Panc1 (cell line): ENCODE results near the gene KAZN. TPM values are rescaled to one million over a fixed set of nuclear protein-coding genes. Genes with fewer than 3 reads are reported as not detected.

Source experiments
- ATAC-seq: fragments of 200-7000 bp; cut with Tn5 transposase; 2 replicates; pipeline ENCODE4 v1.9.1; 2020; ENCODE audit warnings: mild to moderate bottlenecking, moderate library complexity
- BruUV-seq: library from RNA; stranded (reverse); fragments of 400-500 nt; replicated peaks from 2 replicates; lab custom pipeline; 2021; lab: Mats Ljungman, UMichigan
- CTCF ChIA-PET: fragments of 300-600 bp; sonication (Branson Sonifier 250); formaldehyde crosslinking; loops from one replicate; lab custom pipeline; 2022; ENCODE audit warnings: antibody characterized with exemption; lab: Charles Lee
- POLR2A ChIA-PET: fragments of 300-600 bp; sonication (Branson Sonifier 250); formaldehyde crosslinking; loops from one replicate; lab custom pipeline; 2022; ENCODE audit warnings: antibody characterized with exemption; lab: Charles Lee
- DNase-seq: peaks from one replicate; pipeline ENCODE4 v3.0.0-alpha.2; 2010; ENCODE audit warnings: low read depth, low spot score
- H3K27ac ChIP-seq: 2 replicates; pipeline ENCODE4 v1.5.1; 2011; ENCODE audit warnings: mild to moderate bottlenecking, low read length, inconsistent platforms
- H3K27me3 ChIP-seq: fragments of 200-500 bp; sonication (Bioruptor generic); 2 replicates; pipeline ENCODE4 v1.6.0; 2014; ENCODE audit warnings: low read length, inconsistent platforms; ENCODE audit not compliant: control insufficient read depth, insufficient read depth
- H3K36me3 ChIP-seq: fragments of 200-500 bp; sonication (Bioruptor generic); 2 replicates; pipeline ENCODE4 v1.5.1; 2014; ENCODE audit warnings: inconsistent platforms, mild to moderate bottlenecking, low read length, moderate library complexity; ENCODE audit not compliant: control insufficient read depth, insufficient read depth
- H3K4me1 ChIP-seq: 2 replicates; pipeline ENCODE4 v1.5.1; 2011; ENCODE audit warnings: inconsistent platforms, mild to moderate bottlenecking, low read length, moderate library complexity; ENCODE audit not compliant: control insufficient read depth, insufficient read depth
- H3K4me3 ChIP-seq, 2 experiments: 2 replicates each; pipeline ENCODE4 v1.5.1; 2011 to 2012; ENCODE audit warnings: low read depth in 2 of 2, low read length in 2 of 2, mild to moderate bottlenecking in 2 of 2, inconsistent platforms in 1 of 2, moderate library complexity in 1 of 2
- H3K9me3 ChIP-seq: fragments of 200-500 bp; sonication (Bioruptor generic); 2 replicates; pipeline ENCODE4 v1.5.1; 2014; ENCODE audit warnings: low read depth, mild to moderate bottlenecking, inconsistent platforms, low read length, moderate library complexity; ENCODE audit not compliant: control insufficient read depth, insufficient read depth
- CTCF ChIP-seq: fragments of 450-650 bp; IDR thresholded peaks from 2 replicates; pipeline ENCODE4 v1.5.1; 2017; ENCODE audit warnings: mild to moderate bottlenecking
- POLR2AphosphoS5 ChIP-seq: IDR thresholded peaks from 2 replicates; pipeline ENCODE4 v1.6.1; 2012; ENCODE audit warnings: mild to moderate bottlenecking, low read depth, low read length, moderate library complexity
- SIN3A ChIP-seq: IDR thresholded peaks from 2 replicates; pipeline ENCODE4 v1.6.1; 2012; ENCODE audit warnings: low read depth, mild to moderate bottlenecking, low read length, moderate library complexity, borderline replicate concordance; ENCODE audit not compliant: insufficient read depth
- TCF7L2 ChIP-seq: IDR thresholded peaks from 2 replicates; pipeline ENCODE4 v1.6.1; 2011; ENCODE audit warnings: mild to moderate bottlenecking, low read depth, low read length, inconsistent platforms
- in situ Hi-C: cut with HindIII; loops from 2 replicates; pipeline ENCODE4 v1.10.0; 2016; ENCODE audit warnings: low sequenced_read_pairs, low pct_unique_long_range_greater_than_20kb
- intact Hi-C: fragments of 100-400 bp; cut with micrococcal nuclease; formaldehyde crosslinking; loops from one replicate; pipeline ENCODE4 v1.10.0; 2022; ENCODE audit not compliant: unreplicated experiment
- total RNA-seq: library from RNA; stranded (reverse); gene quantifications from one replicate; pipeline ENCODE4 v1.2.1, GENCODE V29; 2021; ENCODE audit not compliant: unreplicated experiment
- TF ChIP-seq, protein P1 (sequence below), 2 experiments: IDR thresholded peaks; 2 replicates each; pipeline ENCODE4 v1.6.1; 2011 to 2012; ENCODE audit warnings: low read depth in 2 of 2, control low read depth in 1 of 2, low read length in 1 of 2, mild to moderate bottlenecking in 1 of 2, moderate library complexity in 1 of 2; ENCODE audit not compliant: insufficient read depth in 1 of 2

KAZN gene
- total RNA-seq, 1 experiment from 2014 or later, result 6.6 TPM

GRCh38 chr1:14707531-14708445 is 109.3 kb downstream of the KAZN start:
- DNase-seq (no peak), ATAC-seq (no peak)
- TF ChIP-seq, protein P1, sequence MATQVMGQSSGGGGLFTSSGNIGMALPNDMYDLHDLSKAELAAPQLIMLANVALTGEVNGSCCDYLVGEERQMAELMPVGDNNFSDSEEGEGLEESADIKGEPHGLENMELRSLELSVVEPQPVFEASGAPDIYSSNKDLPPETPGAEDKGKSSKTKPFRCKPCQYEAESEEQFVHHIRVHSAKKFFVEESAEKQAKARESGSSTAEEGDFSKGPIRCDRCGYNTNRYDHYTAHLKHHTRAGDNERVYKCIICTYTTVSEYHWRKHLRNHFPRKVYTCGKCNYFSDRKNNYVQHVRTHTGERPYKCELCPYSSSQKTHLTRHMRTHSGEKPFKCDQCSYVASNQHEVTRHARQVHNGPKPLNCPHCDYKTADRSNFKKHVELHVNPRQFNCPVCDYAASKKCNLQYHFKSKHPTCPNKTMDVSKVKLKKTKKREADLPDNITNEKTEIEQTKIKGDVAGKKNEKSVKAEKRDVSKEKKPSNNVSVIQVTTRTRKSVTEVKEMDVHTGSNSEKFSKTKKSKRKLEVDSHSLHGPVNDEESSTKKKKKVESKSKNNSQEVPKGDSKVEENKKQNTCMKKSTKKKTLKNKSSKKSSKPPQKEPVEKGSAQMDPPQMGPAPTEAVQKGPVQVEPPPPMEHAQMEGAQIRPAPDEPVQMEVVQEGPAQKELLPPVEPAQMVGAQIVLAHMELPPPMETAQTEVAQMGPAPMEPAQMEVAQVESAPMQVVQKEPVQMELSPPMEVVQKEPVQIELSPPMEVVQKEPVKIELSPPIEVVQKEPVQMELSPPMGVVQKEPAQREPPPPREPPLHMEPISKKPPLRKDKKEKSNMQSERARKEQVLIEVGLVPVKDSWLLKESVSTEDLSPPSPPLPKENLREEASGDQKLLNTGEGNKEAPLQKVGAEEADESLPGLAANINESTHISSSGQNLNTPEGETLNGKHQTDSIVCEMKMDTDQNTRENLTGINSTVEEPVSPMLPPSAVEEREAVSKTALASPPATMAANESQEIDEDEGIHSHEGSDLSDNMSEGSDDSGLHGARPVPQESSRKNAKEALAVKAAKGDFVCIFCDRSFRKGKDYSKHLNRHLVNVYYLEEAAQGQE (IDR thresholded peaks at IDR 0.05; ENCODE audit: insufficient read depth in 1 of 2, low read depth in 2 of 2, low read length in 1 of 2), result no peak
- TF ChIP-seq CTCF (no peak), POLR2AphosphoS5 (no peak), SIN3A (no peak), TCF7L2 (no peak)
- H3K27ac ChIP-seq, result no peak overlapping the region
- no peaks in the 10 kb centered on the region for H3K9me3 ChIP-seq
- CTCF ChIA-PET, result no interaction called here
- H3K4me3 ChIP-seq, result no peak overlapping the region
- H3K27me3 ChIP-seq, result no peaks in the 10 kb centered on the region; the same call in 1 of the 2 replicates
- in situ Hi-C loops (no loop called here), intact Hi-C loops (no loop called here)
- POLR2A ChIA-PET, result no interaction called here
- no peaks in the 10 kb centered on the region for H3K36me3 ChIP-seq
- BruUV-seq, result no TSS peak
- no peaks in the 10 kb centered on the region for H3K4me1 ChIP-seq

DNA sequence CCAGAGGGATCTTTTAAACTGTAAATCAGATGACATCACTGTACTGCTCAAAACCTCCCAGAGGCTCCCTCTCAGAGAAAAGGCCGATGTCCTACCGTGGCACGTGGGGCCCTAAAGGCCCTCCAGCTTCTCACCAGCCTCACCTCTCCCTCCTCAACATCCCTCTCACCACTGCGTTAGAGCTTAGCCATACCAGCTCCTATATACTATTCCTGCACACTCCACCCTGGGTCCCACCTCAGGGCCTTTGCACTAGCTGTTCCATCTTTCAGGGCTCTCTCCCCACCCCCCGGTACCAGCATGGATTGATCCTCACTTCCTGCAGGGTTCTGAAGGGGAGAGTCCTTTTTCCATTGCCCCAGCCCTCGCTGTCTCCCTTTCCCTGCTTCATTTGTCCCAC is 111.8 kb downstream of the KAZN start:
- Histone ChIP-seq H3K36me3 (no peaks in the 10 kb centered on the region), H3K9me3 (no peaks in the 10 kb centered on the region), H3K27ac (no peak overlapping the region), H3K4me1 (no peaks in the 10 kb centered on the region), H3K4me3 (no peak overlapping the region), H3K27me3 (no peaks in the 10 kb centered on the region; the same call in 1 of the 2 replicates)
- POLR2A ChIA-PET, result no interaction called here
- no peak for DNase-seq
- in situ Hi-C loops, result no loop called here
- no peak for TF ChIP-seq CTCF
- TF ChIP-seq, protein P1 (IDR thresholded peaks at IDR 0.05; ENCODE audit: insufficient read depth in 1 of 2, low read depth in 2 of 2, low read length in 1 of 2), result no peak
- TF ChIP-seq POLR2AphosphoS5, result no peak
- no peak for TF ChIP-seq TCF7L2
- no peak for TF ChIP-seq SIN3A
- ATAC-seq, result no peak
- no TSS peak for BruUV-seq
- intact Hi-C loops, result no loop called here
- CTCF ChIA-PET, result no interaction called here
